ENCODE results near the gene MTX1. TPM values are rescaled to one million over a fixed set of nuclear protein-coding genes. Genes with fewer than 3 reads are reported as not detected.
"Not testable (repeated sequence)": the region's sequence is repeated elsewhere in the genome, so short reads cannot be mapped to it uniquely, and the experiment has no call there.

The MTX1 gene
- total and polyA plus RNA-seq, 4 donors = 15.8 to 43.1 (median 38.0) TPM

DNA sequence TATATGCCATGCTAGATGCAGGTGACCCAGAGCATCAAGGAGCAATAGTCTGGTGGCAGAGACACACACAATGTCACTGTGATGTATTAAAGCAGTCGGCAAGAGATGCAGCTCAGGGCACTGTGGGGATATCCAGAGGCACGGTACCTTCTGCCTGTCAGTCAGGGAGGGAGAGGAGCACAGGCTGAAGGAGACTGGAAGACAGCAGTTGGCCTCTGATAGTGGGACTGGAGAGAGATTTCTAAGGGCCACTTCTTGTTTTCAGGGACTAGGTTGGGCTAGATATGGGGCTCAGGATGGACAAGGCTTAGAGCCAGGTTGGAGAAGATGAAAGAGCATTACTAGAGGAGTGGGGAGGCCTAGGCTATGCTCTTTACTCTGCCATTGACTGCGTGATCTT, 22.8 kb downstream of the MTX1 start:
- not testable (repeated sequence) for H3K36me3 ChIP-seq (ENCODE audit: control insufficient read depth, insufficient read depth, low read length); H3K27ac ChIP-seq (ENCODE audit: low read depth, low read length); H3K27me3 ChIP-seq (ENCODE audit: control insufficient read depth, insufficient read depth, low read length); H3K4me3 ChIP-seq (ENCODE audit: low read depth, low read length); H3K9me3 ChIP-seq (ENCODE audit: control insufficient read depth, insufficient read depth, low read length); DNase-seq (ENCODE audit: low read depth in 4 of 6, low spot score in 6 of 6)
- 25% methylated on average over 3 of the region's 3 CpGs for WGBS (ENCODE audit: insufficient coverage)
- peaks cover 24% of the 10 kb centered on the region for H3K4me1 ChIP-seq (ENCODE audit: control insufficient read depth, insufficient read depth, low read length)

DNA sequence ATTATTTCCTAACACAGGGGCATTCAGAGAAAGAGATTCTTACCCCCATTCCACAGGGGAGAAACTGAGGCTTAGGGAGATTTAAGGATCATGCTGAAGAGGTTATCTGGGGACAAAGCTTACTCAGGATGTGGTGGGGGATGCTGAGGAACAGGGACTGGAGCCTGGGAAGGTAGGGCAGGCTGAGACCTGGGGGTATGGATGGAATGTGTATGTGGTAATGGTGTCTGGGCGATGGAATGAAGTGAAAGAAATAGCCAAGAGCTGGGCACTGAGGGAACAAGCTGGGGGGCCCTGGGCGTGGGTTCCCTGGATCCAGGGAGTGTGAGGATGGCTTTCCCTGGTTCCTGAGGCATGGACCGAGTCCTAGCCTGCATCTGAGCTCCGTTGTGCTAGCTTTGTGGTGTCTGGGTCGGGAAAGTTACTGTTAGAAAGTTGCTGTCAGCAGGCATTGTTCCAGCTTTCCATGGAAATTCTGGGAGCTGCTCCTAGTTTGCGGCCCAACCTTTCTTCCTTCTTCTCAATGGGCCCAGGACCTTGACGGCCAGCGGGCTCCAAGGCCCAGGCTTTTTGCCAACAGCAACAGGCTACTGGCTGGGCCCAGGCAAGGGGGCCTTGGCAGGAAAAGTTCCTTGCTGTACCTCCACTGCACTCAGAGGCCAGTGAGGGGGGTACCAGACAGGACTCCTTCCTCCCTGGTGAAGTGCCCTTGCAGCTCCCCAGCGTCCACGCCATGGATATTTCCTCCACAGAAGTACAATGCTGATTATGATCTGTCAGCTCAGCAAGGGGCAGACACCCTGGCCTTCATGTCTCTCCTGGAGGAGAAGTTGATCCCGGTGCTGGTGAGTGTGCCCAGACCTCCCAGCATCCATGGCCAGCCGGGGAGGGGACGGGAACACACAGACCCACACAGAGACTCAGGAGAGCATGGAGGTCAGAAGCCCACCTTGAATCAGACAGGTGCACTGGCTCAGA, 23.8 kb downstream of the MTX1 start:
- H3K4me1 ChIP-seq (ENCODE audit: control insufficient read depth, insufficient read depth, low read length) = peaks cover 17% of the 10 kb centered on the region
- not testable (repeated sequence) for H3K9me3 ChIP-seq (ENCODE audit: control insufficient read depth, insufficient read depth, low read length); H3K4me3 ChIP-seq (ENCODE audit: low read depth, low read length); H3K27me3 ChIP-seq (ENCODE audit: control insufficient read depth, insufficient read depth, low read length)
- peak overlapping the region; percentile 67 for H3K27ac ChIP-seq (ENCODE audit: low read depth, low read length)
- peak in 4 of 6 donors; percentile 55 to 89 (median 64) for DNase-seq (ENCODE audit: low read depth in 4 of 6, low spot score in 6 of 6)
- 49% methylated on average over 11 of the region's 13 CpGs for WGBS (ENCODE audit: insufficient coverage)
- H3K36me3 ChIP-seq (ENCODE audit: control insufficient read depth, insufficient read depth, low read length) = peaks cover 17% of the 10 kb centered on the region

DNA sequence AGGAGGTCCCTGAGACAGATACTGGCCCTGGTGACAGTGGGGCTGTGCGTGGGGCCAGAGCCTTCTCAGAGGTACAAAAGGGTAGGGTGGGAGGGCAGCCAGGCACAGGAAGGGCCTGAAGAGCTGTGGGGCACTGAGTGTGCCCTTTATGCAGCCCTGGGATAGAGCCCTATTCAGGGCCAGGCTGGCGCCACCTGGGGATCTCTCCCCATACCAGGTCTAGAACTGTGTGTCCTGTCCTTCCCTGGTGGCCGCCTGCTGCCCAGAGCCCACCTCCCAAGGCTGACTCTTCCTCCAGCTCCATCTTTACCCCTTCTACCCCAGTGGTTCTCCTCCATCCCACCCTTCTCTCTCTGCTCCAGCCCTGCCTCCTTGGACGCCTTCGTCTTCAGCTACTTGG, 25.0 kb downstream of the MTX1 start:
- WGBS (ENCODE audit: insufficient coverage) = no CpG with 5 or more reads among the region's 5 CpGs
- H3K9me3 ChIP-seq (ENCODE audit: control insufficient read depth, insufficient read depth, low read length); H3K27me3 ChIP-seq (ENCODE audit: control insufficient read depth, insufficient read depth, low read length); H3K4me3 ChIP-seq (ENCODE audit: low read depth, low read length); H3K27ac ChIP-seq (ENCODE audit: low read depth, low read length); DNase-seq (ENCODE audit: low read depth in 4 of 6, low spot score in 6 of 6): not testable (repeated sequence)
- Histone ChIP-seq H3K36me3 (ENCODE audit: control insufficient read depth, insufficient read depth, low read length) (peaks cover 24% of the 10 kb centered on the region), H3K4me1 (ENCODE audit: control insufficient read depth, insufficient read depth, low read length) (peaks cover 10% of the 10 kb centered on the region)

- not testable (repeated sequence) for H3K27ac ChIP-seq (ENCODE audit: low read depth, low read length); H3K4me3 ChIP-seq (ENCODE audit: low read depth, low read length); DNase-seq (ENCODE audit: low read depth in 4 of 6, low spot score in 6 of 6); H3K9me3 ChIP-seq (ENCODE audit: control insufficient read depth, insufficient read depth, low read length); H3K27me3 ChIP-seq (ENCODE audit: control insufficient read depth, insufficient read depth, low read length)
- H3K4me1 ChIP-seq (ENCODE audit: control insufficient read depth, insufficient read depth, low read length) = peaks cover 15% of the 10 kb centered on the region
- WGBS (ENCODE audit: insufficient coverage) = 91% methylated on average over 3 of the region's 9 CpGs
- H3K36me3 ChIP-seq (ENCODE audit: control insufficient read depth, insufficient read depth, low read length) = peaks cover 26% of the 10 kb centered on the region
Observed at GRCh38 chr1:155235375-155235774, 26.9 kb downstream of the MTX1 start.

DNA sequence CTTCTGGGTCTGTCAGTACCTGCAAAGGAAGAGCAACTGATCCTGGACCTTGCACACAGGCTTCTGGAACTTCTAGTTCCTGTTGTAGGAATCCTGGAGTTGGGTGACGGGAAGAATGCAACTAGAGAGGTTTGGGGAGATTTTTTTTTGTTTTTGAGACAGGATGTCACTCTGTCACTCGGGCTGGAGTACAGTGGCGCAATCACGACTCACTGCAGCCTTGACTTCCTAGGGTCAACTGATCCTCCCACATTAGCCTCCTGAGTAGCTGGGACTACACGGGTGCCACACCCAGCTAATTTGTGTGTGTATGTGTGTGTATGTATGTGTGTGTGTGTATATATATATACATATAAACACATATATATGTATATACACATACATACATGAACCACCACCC, 28.0 kb downstream of the MTX1 start:
- H3K27ac ChIP-seq (ENCODE audit: low read depth, low read length) = no peak overlapping the region
- DNase-seq (ENCODE audit: low read depth in 4 of 6, low spot score in 6 of 6) = no peak
- no peaks in the 10 kb centered on the region for H3K9me3 ChIP-seq (ENCODE audit: control insufficient read depth, insufficient read depth, low read length)
- peaks cover 26% of the 10 kb centered on the region for H3K36me3 ChIP-seq (ENCODE audit: control insufficient read depth, insufficient read depth, low read length)
- WGBS (ENCODE audit: insufficient coverage) = no CpG with 5 or more reads among the region's 5 CpGs
- no peak overlapping the region for H3K4me3 ChIP-seq (ENCODE audit: low read depth, low read length)
- H3K4me1 ChIP-seq (ENCODE audit: control insufficient read depth, insufficient read depth, low read length) = peaks cover 19% of the 10 kb centered on the region
- H3K27me3 ChIP-seq (ENCODE audit: control insufficient read depth, insufficient read depth, low read length) = no peaks in the 10 kb centered on the region

DNA sequence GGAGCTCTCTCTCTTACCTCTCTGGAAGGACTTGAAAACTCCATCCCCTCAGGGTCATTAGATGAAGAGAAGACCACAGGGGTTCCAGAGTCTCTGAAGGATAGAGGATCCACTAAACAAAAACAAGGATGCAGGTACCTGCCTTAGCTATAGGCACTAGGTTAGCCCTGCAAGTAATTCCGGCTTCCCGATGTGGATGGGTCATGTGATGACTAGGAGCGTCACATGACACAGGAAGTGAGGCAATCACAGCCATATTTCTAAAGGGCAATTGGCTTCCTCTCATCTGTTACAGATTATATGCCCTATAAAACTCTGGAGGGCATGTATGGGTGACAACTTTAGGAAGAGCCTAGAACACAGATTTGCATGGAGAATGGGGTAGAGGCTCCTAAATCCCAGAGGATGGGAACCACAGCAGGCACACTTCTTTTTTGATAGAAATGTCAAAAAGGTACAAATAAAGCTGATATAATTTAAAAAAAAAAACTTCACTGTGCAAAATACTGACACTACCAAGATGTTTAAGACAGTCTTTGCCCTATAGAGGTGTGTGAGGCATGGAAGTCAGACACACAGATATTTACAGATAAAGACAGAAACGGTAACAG, 32.7 kb downstream of the MTX1 start:
- Histone ChIP-seq H3K4me3 (ENCODE audit: low read depth, low read length) (peak overlapping the region; percentile 50), H3K36me3 (ENCODE audit: control insufficient read depth, insufficient read depth, low read length) (peaks cover 20% of the 10 kb centered on the region), H3K4me1 (ENCODE audit: control insufficient read depth, insufficient read depth, low read length) (peaks cover 31% of the 10 kb centered on the region), H3K27ac (ENCODE audit: low read depth, low read length) (peak overlapping the region; percentile 15), H3K9me3 (ENCODE audit: control insufficient read depth, insufficient read depth, low read length) (no peaks in the 10 kb centered on the region), H3K27me3 (ENCODE audit: control insufficient read depth, insufficient read depth, low read length) (no peaks in the 10 kb centered on the region)
- WGBS (ENCODE audit: insufficient coverage) = 18% methylated on average over 4 of the region's 4 CpGs
- DNase-seq (ENCODE audit: low read depth in 4 of 6, low spot score in 6 of 6) = peak in 3 of 6 donors; percentile 74 to 96 (median 93)

- H3K9me3 ChIP-seq (ENCODE audit: control insufficient read depth, insufficient read depth, low read length) = no peaks in the 10 kb centered on the region
- no peaks in the 10 kb centered on the region for H3K27me3 ChIP-seq (ENCODE audit: control insufficient read depth, insufficient read depth, low read length)
- H3K4me3 ChIP-seq (ENCODE audit: low read depth, low read length) = no peak overlapping the region
- peaks cover 16% of the 10 kb centered on the region for H3K36me3 ChIP-seq (ENCODE audit: control insufficient read depth, insufficient read depth, low read length)
- DNase-seq (ENCODE audit: low read depth in 4 of 6, low spot score in 6 of 6) = no peak
- WGBS (ENCODE audit: insufficient coverage) = 66% methylated on average over 3 of the region's 4 CpGs
- peaks cover 31% of the 10 kb centered on the region for H3K4me1 ChIP-seq (ENCODE audit: control insufficient read depth, insufficient read depth, low read length)
- H3K27ac ChIP-seq (ENCODE audit: low read depth, low read length) = peak overlapping the region; percentile 15
Observed at GRCh38 chr1:155241841-155242264, 33.4 kb downstream of the MTX1 start.

DNA sequence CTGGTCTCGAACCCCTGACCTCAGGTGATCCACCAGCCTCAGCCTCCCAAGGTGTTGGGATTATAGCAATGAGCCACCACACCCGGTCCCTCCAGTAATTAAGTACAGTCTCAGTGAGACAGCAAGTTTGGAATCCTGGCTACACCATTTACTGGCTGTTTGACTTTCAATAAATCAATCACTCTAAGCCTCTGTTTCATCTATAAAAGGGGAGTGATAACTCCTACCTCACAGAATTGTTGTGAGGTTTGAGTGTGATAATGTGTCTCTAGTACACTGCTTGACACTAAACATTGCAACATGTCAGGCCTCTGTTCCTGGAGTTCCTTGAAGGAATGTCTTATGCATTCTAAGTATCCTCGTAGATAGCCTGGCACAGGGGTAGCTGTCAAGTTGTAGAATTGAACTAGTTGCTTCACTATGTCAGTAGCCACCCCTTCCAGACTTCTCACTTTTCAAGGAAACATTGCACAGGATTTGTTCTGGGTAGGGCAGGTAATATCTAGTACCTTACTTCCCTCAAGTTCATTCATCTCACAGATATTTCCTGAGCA, 34.4 kb downstream of the MTX1 start:
- Histone ChIP-seq H3K27ac (ENCODE audit: low read depth, low read length) (no peak overlapping the region), H3K4me3 (ENCODE audit: low read depth, low read length) (no peak overlapping the region), H3K4me1 (ENCODE audit: control insufficient read depth, insufficient read depth, low read length) (peaks cover 31% of the 10 kb centered on the region), H3K36me3 (ENCODE audit: control insufficient read depth, insufficient read depth, low read length) (peaks cover 18% of the 10 kb centered on the region), H3K9me3 (ENCODE audit: control insufficient read depth, insufficient read depth, low read length) (no peaks in the 10 kb centered on the region), H3K27me3 (ENCODE audit: control insufficient read depth, insufficient read depth, low read length) (no peaks in the 10 kb centered on the region)
- no peak for DNase-seq (ENCODE audit: low read depth in 4 of 6, low spot score in 6 of 6)
- 61% methylated on average over 3 of the region's 3 CpGs for WGBS (ENCODE audit: insufficient coverage)

DNA sequence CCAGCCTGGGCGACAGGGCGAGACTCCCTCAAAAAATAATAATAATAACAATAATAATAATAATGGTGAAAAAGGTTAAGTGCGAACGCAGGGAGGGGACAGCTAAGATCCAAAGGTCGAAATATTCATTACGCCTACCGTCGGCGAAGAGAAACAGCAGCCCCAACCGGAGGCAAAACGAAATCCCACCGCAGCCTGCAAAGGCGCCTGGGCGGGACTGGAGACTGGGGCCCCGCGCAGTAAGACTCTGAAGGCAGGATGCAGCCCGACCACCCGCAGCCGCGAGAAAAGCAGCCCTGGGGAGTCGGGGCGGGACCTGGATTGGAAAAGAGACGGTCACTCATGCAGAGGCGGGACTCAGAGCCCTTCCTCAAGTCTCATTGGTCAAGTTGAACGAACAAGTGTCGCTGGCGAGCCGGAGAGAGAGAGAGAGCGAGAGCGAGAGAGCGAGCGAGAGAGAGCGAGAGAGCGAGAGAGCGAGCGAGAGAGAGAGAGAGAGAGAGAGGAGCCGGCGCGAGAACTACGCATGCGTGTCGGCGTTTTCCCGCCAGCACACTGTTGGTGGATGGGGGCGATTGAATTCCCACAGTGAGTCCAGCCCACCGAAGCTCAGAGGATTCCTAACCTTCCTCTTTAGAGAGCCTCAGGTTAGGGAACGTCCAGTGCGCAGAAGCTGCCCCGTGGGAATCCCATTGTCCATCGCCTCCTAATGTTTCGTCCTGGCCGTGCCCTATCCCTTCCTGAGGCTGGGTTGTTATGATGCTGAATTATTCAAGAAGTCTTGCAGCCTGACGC, 36.1 kb downstream of the MTX1 start:
- no peaks in the 10 kb centered on the region for H3K27me3 ChIP-seq (ENCODE audit: control insufficient read depth, insufficient read depth, low read length)
- no peaks in the 10 kb centered on the region for H3K9me3 ChIP-seq (ENCODE audit: control insufficient read depth, insufficient read depth, low read length)
- peak overlapping the region; percentile 82 for H3K4me3 ChIP-seq (ENCODE audit: low read depth, low read length)
- peak; percentile 96 to 100 (median 99) for DNase-seq (ENCODE audit: low read depth in 4 of 6, low spot score in 6 of 6)
- under 1% methylated on average over 51 of the region's 53 CpGs for WGBS (ENCODE audit: insufficient coverage)
- peak overlapping the region; percentile 93 for H3K27ac ChIP-seq (ENCODE audit: low read depth, low read length)
- peaks cover 28% of the 10 kb centered on the region for H3K36me3 ChIP-seq (ENCODE audit: control insufficient read depth, insufficient read depth, low read length)
- peaks cover 31% of the 10 kb centered on the region for H3K4me1 ChIP-seq (ENCODE audit: control insufficient read depth, insufficient read depth, low read length)
